Colonic mucosa (tissue), 4 donors: Measurements from ENCODE around the gene AKT3. TPM values are rescaled to one million over a fixed set of nuclear protein-coding genes. Genes with fewer than 3 reads are reported as not detected.

Experiments
- DNase-seq: peaks from one replicate; pipeline ENCODE4 v3.0.0-alpha.2; 2020
- H3K27ac ChIP-seq: fragments of 200-600 bp; one replicate; pipeline ENCODE4 v1.8.0; 2021
- H3K27me3 ChIP-seq: fragments of 200-600 bp; one replicate; pipeline ENCODE4 v1.8.0; 2021
- H3K36me3 ChIP-seq: fragments of 200-600 bp; one replicate; pipeline ENCODE4 v1.8.0; 2021
- H3K4me1 ChIP-seq: fragments of 200-600 bp; one replicate; pipeline ENCODE4 v1.8.0; 2021; ENCODE audit warnings: mild to moderate bottlenecking
- H3K4me3 ChIP-seq: fragments of 200-600 bp; one replicate; pipeline ENCODE4 v1.8.0; 2021
- H3K9ac ChIP-seq, 2 donors: one replicate each; pipeline ENCODE4 v1.7.0; 2013; ENCODE audit warnings: control low read depth in 2 of 2, low read depth in 2 of 2, low read length in 2 of 2
- H3K9me3 ChIP-seq: fragments of 200-600 bp; one replicate; pipeline ENCODE4 v1.8.0; 2021
- CTCF ChIP-seq: fragments of 200-600 bp; IDR thresholded peaks from one replicate; pipeline ENCODE4 v1.8.0; 2022; ENCODE audit warnings: antibody characterized with exemption, mild to moderate bottlenecking
- intact Hi-C: fragments of 100-400 bp; cut with DNase I; formaldehyde crosslinking; loops from one replicate; pipeline ENCODE4 v1.14.1; 2022
- total RNA-seq, 2 donors: library from RNA; stranded (reverse); fragmentation: NEBNext Ultra II Directional in 1 of 2; extraction: Animal tissue kit (Norgen Biotek cat#: 25700) in 1 of 2; gene quantifications; one replicate each; pipeline ENCODE4 v1.2.1, GENCODE V29; 2021
- donor health status: healthy.
- donor health status: DM: no; HTN: no; CAD: no.
- donor health status: DM: no; HTN: no; CAD: no.

The AKT3 gene
- total RNA-seq, 2 donors from 2014 or later, result 6.0 to 21.3 TPM

- DNase-seq, result no peak
- Histone ChIP-seq H3K27me3 (no peaks in the 10 kb centered on the region), H3K36me3 (no peaks in the 10 kb centered on the region), H3K9me3 (no peaks in the 10 kb centered on the region), H3K27ac (no peak overlapping the region), H3K9ac (no peak overlapping the region), H3K4me1 (no peaks in the 10 kb centered on the region), H3K4me3 (no peak overlapping the region)
- TF ChIP-seq CTCF, result no peak
- intact Hi-C loops, result no loop called here
Measured at GRCh38 chr1:243546457-243546856, 303.6 kb downstream of the AKT3 start.

- no peaks in the 10 kb centered on the region for H3K27me3 ChIP-seq
- TF ChIP-seq CTCF, result no peak
- no peak overlapping the region for H3K27ac ChIP-seq
- no peak for DNase-seq
- no peak overlapping the region for H3K4me3 ChIP-seq
- H3K9me3 ChIP-seq, result no peaks in the 10 kb centered on the region
- H3K4me1 ChIP-seq, result no peaks in the 10 kb centered on the region
- H3K36me3 ChIP-seq, result no peaks in the 10 kb centered on the region
- H3K9ac ChIP-seq, result no peak overlapping the region
- intact Hi-C loops, result no loop called here
Measured at GRCh38 chr1:243543501-243543900, 306.5 kb downstream of the AKT3 start.

GRCh38 chr1:243542739-243543415 is 307.2 kb downstream of the AKT3 start:
- Histone ChIP-seq H3K27me3 (no peaks in the 10 kb centered on the region), H3K4me3 (no peak overlapping the region), H3K9me3 (no peaks in the 10 kb centered on the region), H3K36me3 (no peaks in the 10 kb centered on the region), H3K9ac (no peak overlapping the region), H3K27ac (no peak overlapping the region), H3K4me1 (no peaks in the 10 kb centered on the region)
- DNase-seq, result no peak
- intact Hi-C loops, result no loop called here
- TF ChIP-seq CTCF, result no peak

GRCh38 chr1:243539636-243540035 is 310.4 kb downstream of the AKT3 start:
- intact Hi-C loops, result no loop called here
- no peaks in the 10 kb centered on the region for H3K4me1 ChIP-seq

GRCh38 chr1:243535014-243535413 is 315.0 kb downstream of the AKT3 start:
- Histone ChIP-seq H3K4me1 (no peaks in the 10 kb centered on the region), H3K27me3 (no peaks in the 10 kb centered on the region), H3K4me3 (no peak overlapping the region), H3K36me3 (no peaks in the 10 kb centered on the region), H3K9me3 (no peaks in the 10 kb centered on the region), H3K27ac (no peak overlapping the region), H3K9ac (no peak overlapping the region)
- no peak for TF ChIP-seq CTCF
- no peak for DNase-seq
- intact Hi-C loops, result no loop called here

More at GRCh38 chr1:243539636-243540035, 310.4 kb downstream of the AKT3 start:
- Histone ChIP-seq H3K36me3 (no peaks in the 10 kb centered on the region), H3K27me3 (no peaks in the 10 kb centered on the region), H3K9ac (no peak overlapping the region), H3K9me3 (no peaks in the 10 kb centered on the region), H3K4me3 (no peak overlapping the region), H3K27ac (no peak overlapping the region)
- TF ChIP-seq CTCF, result no peak
- no peak for DNase-seq
